HCT116 (cell line): Measurements from ENCODE around the gene DAP. TPM values are rescaled to one million over a fixed set of nuclear protein-coding genes. Genes with fewer than 3 reads are reported as not detected.
"Not testable (repeated sequence)": the region's sequence is repeated elsewhere in the genome, so short reads cannot be mapped to it uniquely, and the experiment has no call there.

Experiments
- ATAC-seq: fragments of 200-7000 bp; cut with Tn5 transposase; 2 replicates; pipeline ENCODE4 v1.9.1; 2020; ENCODE audit warnings: mild to moderate bottlenecking, moderate library complexity
- BruUV-seq: library from RNA; stranded (reverse); fragments of 400-500 nt; replicated peaks from 2 replicates; lab custom pipeline; 2021; lab: Mats Ljungman, UMichigan
- CTCF ChIA-PET: fragments of 300-600 bp; sonication (Branson Sonifier 250); formaldehyde crosslinking; loops from one replicate; lab custom pipeline; 2021; ENCODE audit warnings: antibody characterized with exemption; lab: Charles Lee
- POLR2A ChIA-PET: fragments of 300-600, 350-600 bp; sonication (Branson Sonifier 250); formaldehyde crosslinking; loops from one replicate; lab custom pipeline; 2021; ENCODE audit warnings: antibody characterized with exemption; lab: Charles Lee
- RAD21 ChIA-PET, 2 experiments: fragments of 300-600 bp; sonication (Branson Sonifier 250); formaldehyde crosslinking; loops; one replicate each; lab custom pipeline; 2023; ENCODE audit warnings: low total read pairs in 2 of 2; ENCODE audit not compliant: uncharacterized antibody in 2 of 2, unreplicated experiment in 2 of 2, low non-redundant PET in 1 of 2; lab: Charles Lee
- DNase-seq: peaks from one replicate; pipeline ENCODE4 v3.0.0-alpha.2; 2010; ENCODE audit warnings: low read depth, low spot score
- H2AFZ ChIP-seq: fragments of 200-600 bp; shearing (Covaris generic), sonication (generic); 2 replicates; pipeline ENCODE4 v1.6.1; 2017; ENCODE audit warnings: low read depth, mixed run types, mixed read lengths, antibody characterized with exemption, low read length; ENCODE audit not compliant: poor library complexity, severe bottlenecking
- H3K27ac ChIP-seq: 2 replicates; pipeline ENCODE4 v1.5.1; 2012; ENCODE audit warnings: low read depth, low read length
- H3K27me3 ChIP-seq: fragments of 200-600 bp; sonication (generic); 2 replicates; pipeline ENCODE4 v1.6.1; 2016; ENCODE audit warnings: mixed run types, low read length, mixed read lengths; ENCODE audit not compliant: insufficient read depth
- H3K36me3 ChIP-seq, 2 experiments: fragments of 200-500 bp in 1 of 2; fragments of 200-600 bp in 1 of 2; sonication (Bioruptor generic) in 1 of 2; sonication (generic) in 1 of 2; 2 replicates each; pipeline versions ENCODE4 v1.5.1 to v1.6.1; 2014 to 2016; ENCODE audit warnings: low read length in 2 of 2, inconsistent platforms in 1 of 2, mixed read lengths in 1 of 2, mixed run types in 1 of 2; ENCODE audit not compliant: insufficient read depth in 2 of 2, control insufficient read depth in 1 of 2
- H3K4me1 ChIP-seq, 2 experiments: fragments of 200-600 bp in 1 of 2; sonication (generic) in 1 of 2; 2 replicates each; pipeline versions ENCODE4 v1.5.1 to v1.6.1; 2012 to 2017; ENCODE audit warnings: low read length in 2 of 2, inconsistent platforms in 1 of 2, mild to moderate bottlenecking in 1 of 2, mixed read lengths in 1 of 2, mixed run types in 1 of 2, moderate library complexity in 1 of 2; ENCODE audit not compliant: insufficient read depth in 2 of 2, control insufficient read depth in 1 of 2
- H3K4me2 ChIP-seq: fragments of 200-600 bp; sonication (generic); 2 replicates; pipeline ENCODE4 v1.6.1; 2017; ENCODE audit warnings: mixed run types, low read length, mixed read lengths
- H3K4me3 ChIP-seq, 2 experiments: fragments of 200-600 bp in 1 of 2; sonication (generic) in 1 of 2; replicated peaks in 1 of 2; 2 replicates each; pipeline ENCODE4 v1.5.1; 2011 to 2016; ENCODE audit warnings: low read length in 2 of 2, control low read depth in 1 of 2, low read depth in 1 of 2, mild to moderate bottlenecking in 1 of 2, mixed read lengths in 1 of 2, mixed run types in 1 of 2
- H3K79me2 ChIP-seq: fragments of 200-600 bp; sonication (generic); 2 replicates; pipeline ENCODE4 v1.6.1; 2017; ENCODE audit warnings: mild to moderate bottlenecking, mixed run types, low read length, moderate library complexity, mixed read lengths; ENCODE audit not compliant: insufficient read depth
- H3K9ac ChIP-seq: fragments of 200-600 bp; sonication (generic); 2 replicates; pipeline ENCODE4 v1.6.1; 2016; ENCODE audit warnings: low read length, mixed read lengths
- H3K9me2 ChIP-seq: fragments of 200-600 bp; sonication (generic), shearing (Covaris generic); 2 replicates; pipeline ENCODE4 v1.6.1; 2017; ENCODE audit warnings: mixed run types, mild to moderate bottlenecking, moderate library complexity; ENCODE audit not compliant: insufficient read depth
- H3K9me3 ChIP-seq, 2 experiments: fragments of 200-500 bp in 1 of 2; fragments of 200-600 bp in 1 of 2; sonication (Bioruptor generic) in 1 of 2; sonication (generic) in 1 of 2; 2 replicates each; pipeline ENCODE4 v1.6.1; 2014 to 2017; ENCODE audit warnings: low read length in 2 of 2, mixed read lengths in 2 of 2, inconsistent platforms in 1 of 2, low read depth in 1 of 2, mild to moderate bottlenecking in 1 of 2, mixed run types in 1 of 2, moderate library complexity in 1 of 2; ENCODE audit not compliant: control insufficient read depth in 1 of 2, insufficient read depth in 1 of 2
- H4K20me1 ChIP-seq: fragments of 200-600 bp; sonication (generic), shearing (Covaris generic); 2 replicates; pipeline ENCODE4 v1.6.1; 2017; ENCODE audit warnings: mixed run types, mild to moderate bottlenecking, moderate library complexity; ENCODE audit not compliant: insufficient read depth
- ELF1 ChIP-seq: IDR thresholded peaks from 2 replicates; pipeline ENCODE4 v1.6.1; 2012; ENCODE audit warnings: low read depth, borderline replicate concordance
- intact Hi-C: fragments of 100-400 bp; cut with micrococcal nuclease; formaldehyde crosslinking; loops from 2 replicates; pipeline ENCODE4 v1.10.0; 2022
- total RNA-seq: library from RNA; stranded (reverse); gene quantifications from one replicate; pipeline ENCODE4 v1.2.1, GENCODE V29; 2021; ENCODE audit not compliant: unreplicated experiment

DAP gene
- total RNA-seq, 1 experiment from 2014 or later, result 59.1 TPM

DNA sequence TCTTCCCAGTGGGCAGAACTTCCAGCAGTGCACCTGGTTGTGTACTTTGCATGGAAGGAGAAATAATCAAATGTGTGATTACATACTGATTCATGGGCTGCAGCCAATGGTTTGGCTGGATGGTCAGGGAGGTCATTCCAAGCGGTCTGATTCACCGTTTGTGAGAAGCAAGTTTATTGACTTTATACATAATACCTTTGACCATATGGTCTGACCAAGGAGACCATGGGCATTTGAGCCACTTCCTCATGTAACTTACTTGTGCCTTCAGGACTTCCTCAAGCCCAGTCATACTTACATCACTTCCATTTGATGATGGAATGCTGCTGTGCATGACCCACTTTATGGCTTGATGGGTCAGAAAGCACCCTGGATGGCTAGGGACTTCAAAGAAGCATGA is 41.1 kb downstream of the DAP start (continued):
- peak; percentile 52; the same call in 1 of the 2 replicates for TF ChIP-seq ELF1
- TF ChIP-seq, all 23 proteins: peak for 11

GRCh38 chr5:10718617-10719016 is 42.4 kb downstream of the DAP start:
- H3K79me2 ChIP-seq, CTCF ChIA-PET, intact Hi-C loops, H2AFZ ChIP-seq, H3K9ac ChIP-seq, DNase-seq, H4K20me1 ChIP-seq, H3K36me3 ChIP-seq, POLR2A ChIA-PET, H3K27me3 ChIP-seq, H3K27ac ChIP-seq, H3K4me3 ChIP-seq, H3K9me2 ChIP-seq, ATAC-seq, H3K9me3 ChIP-seq, H3K4me2 ChIP-seq, RAD21 ChIA-PET, BruUV-seq: not testable (repeated sequence)
- peaks cover 6 to 30% of the 10 kb centered on the region in 2 experiments for H3K4me1 ChIP-seq

- H3K9ac ChIP-seq, H3K36me3 ChIP-seq, H3K9me3 ChIP-seq, intact Hi-C loops, H3K79me2 ChIP-seq, RAD21 ChIA-PET, H4K20me1 ChIP-seq, H3K4me2 ChIP-seq, H2AFZ ChIP-seq, BruUV-seq, ATAC-seq, H3K4me3 ChIP-seq, DNase-seq, H3K27ac ChIP-seq, POLR2A ChIA-PET, H3K27me3 ChIP-seq, H3K9me2 ChIP-seq: not testable (repeated sequence)
- peaks cover 0 to 26% of the 10 kb centered on the region in 2 experiments; a peak in 2 of 4 replicates for H3K4me1 ChIP-seq
- CTCF ChIA-PET, result interaction anchor here (1.2 kb wide), 1 partner anchor 15 kb away, joined by 3 read pairs; no protein-coding TSS in a partner anchor
These were observed 44.2 kb downstream of the DAP start for GRCh38 chr5:10716825-10717224.
